Measurements from ENCODE around the gene CPT1A.

CPT1A gene

DNA sequence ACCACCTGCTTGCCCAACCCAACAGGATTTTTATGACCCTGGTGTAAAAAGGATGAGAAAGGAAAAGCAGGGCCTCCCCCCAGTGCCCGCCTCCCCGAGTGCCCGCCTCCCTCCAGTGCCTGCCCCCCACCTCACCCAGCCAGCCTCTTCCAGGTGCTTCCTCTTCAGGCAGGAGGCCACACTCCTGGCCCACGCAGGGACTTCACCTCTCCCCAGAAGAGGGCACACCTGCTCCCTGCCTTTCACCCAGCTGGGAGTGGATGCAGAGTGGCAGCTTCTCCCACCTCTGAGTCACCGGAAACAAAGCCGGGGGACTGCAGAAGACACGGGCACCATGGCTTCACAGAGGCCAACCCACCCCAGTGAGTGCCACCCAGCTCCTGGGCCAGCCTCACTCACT lies 16.1 kb downstream of the CPT1A start:
- no peak overlapping the region for H3K9ac ChIP-seq (ENCODE audit: low read length)
- no peak overlapping the region for H3K4me3 ChIP-seq (ENCODE audit: low read length)
- no peaks in the 10 kb centered on the region for H3K9me3 ChIP-seq (ENCODE audit: control insufficient read depth, low read depth, low read length)
- H3K36me3 ChIP-seq (ENCODE audit: control insufficient read depth, low read depth, low read length), result no peaks in the 10 kb centered on the region
- H3K27ac ChIP-seq (ENCODE audit: low read length), result no peak overlapping the region
- H3K27me3 ChIP-seq (ENCODE audit: control insufficient read depth, insufficient read depth, low read length), result no peaks in the 10 kb centered on the region
- no peaks in the 10 kb centered on the region for H3K4me1 ChIP-seq (ENCODE audit: control insufficient read depth, low read depth, low read length)

DNA sequence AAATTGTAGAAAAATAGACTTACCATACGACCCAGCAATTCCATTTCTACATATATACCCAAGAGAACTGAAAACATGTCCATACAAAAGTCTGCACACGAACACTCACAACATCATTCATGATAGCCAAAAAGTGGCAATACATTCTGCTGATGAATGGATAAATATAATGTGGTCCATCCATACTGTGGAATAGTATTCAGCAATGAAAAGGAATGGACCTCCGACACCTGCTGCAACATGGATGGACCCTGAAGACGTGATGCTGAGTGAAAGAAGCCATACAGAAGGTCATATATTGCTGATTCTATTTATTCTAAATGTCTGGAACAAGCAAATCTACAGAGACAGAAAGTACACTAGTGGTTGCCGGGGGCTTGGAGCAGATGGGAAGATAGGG lies 19.2 kb downstream of the CPT1A start:
- Histone ChIP-seq H3K36me3 (ENCODE audit: control insufficient read depth, low read depth, low read length) (no peaks in the 10 kb centered on the region), H3K27me3 (ENCODE audit: control insufficient read depth, insufficient read depth, low read length) (no peaks in the 10 kb centered on the region), H3K4me3 (ENCODE audit: low read length) (no peak overlapping the region), H3K9me3 (ENCODE audit: control insufficient read depth, low read depth, low read length) (no peaks in the 10 kb centered on the region), H3K9ac (ENCODE audit: low read length) (no peak overlapping the region), H3K27ac (ENCODE audit: low read length) (no peak overlapping the region), H3K4me1 (ENCODE audit: control insufficient read depth, low read depth, low read length) (no peaks in the 10 kb centered on the region)

DNA sequence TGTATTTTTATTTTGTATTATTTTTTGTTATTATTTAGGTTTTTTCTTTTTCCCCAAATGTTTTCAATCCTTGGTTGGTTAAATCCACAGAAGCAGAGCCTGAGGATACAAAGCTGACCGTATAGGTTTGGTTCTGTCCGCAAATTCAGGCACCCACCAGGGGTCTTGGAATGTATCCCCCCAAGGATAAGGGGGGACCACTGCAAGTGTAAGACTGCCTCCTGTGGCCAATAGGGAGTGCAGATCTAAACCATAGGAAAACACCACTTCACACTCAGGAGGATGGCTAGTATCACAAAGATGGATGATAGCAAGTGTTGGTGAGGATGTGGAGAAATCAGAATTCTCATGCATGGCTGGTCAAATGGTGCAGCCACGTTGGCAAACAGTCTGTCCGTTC lies 20.0 kb downstream of the CPT1A start:
- no peaks in the 10 kb centered on the region for H3K36me3 ChIP-seq (ENCODE audit: control insufficient read depth, low read depth, low read length)
- no peaks in the 10 kb centered on the region for H3K27me3 ChIP-seq (ENCODE audit: control insufficient read depth, insufficient read depth, low read length)
- no peak overlapping the region for H3K9ac ChIP-seq (ENCODE audit: low read length)
- H3K4me1 ChIP-seq (ENCODE audit: control insufficient read depth, low read depth, low read length), result no peaks in the 10 kb centered on the region
- no peak overlapping the region for H3K27ac ChIP-seq (ENCODE audit: low read length)
- no peak overlapping the region for H3K4me3 ChIP-seq (ENCODE audit: low read length)
- no peaks in the 10 kb centered on the region for H3K9me3 ChIP-seq (ENCODE audit: control insufficient read depth, low read depth, low read length)

DNA sequence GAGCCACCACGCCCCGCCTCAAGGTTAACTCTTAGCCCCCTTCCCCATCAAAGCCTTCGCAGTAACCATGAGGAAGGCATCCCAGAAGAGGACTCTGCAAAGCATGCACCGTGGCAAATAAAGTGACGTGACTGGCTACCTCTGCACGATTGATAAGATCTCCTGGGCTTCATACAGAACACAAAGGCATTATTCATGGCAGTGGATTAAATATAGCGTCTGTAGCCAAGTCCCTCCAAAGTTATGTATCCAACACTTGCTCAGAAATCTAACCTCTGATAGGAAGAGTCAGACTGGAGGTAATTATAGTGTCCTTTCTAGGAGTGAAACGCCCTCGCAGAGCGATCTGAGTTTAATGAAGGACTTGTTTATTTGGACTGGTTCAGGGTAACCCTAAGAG lies 22.4 kb downstream of the CPT1A start:
- Histone ChIP-seq H3K4me1 (ENCODE audit: control insufficient read depth, low read depth, low read length) (no peaks in the 10 kb centered on the region), H3K9me3 (ENCODE audit: control insufficient read depth, low read depth, low read length) (no peaks in the 10 kb centered on the region), H3K27me3 (ENCODE audit: control insufficient read depth, insufficient read depth, low read length) (no peaks in the 10 kb centered on the region), H3K27ac (ENCODE audit: low read length) (no peak overlapping the region), H3K9ac (ENCODE audit: low read length) (no peak overlapping the region), H3K4me3 (ENCODE audit: low read length) (no peak overlapping the region), H3K36me3 (ENCODE audit: control insufficient read depth, low read depth, low read length) (no peaks in the 10 kb centered on the region)

DNA sequence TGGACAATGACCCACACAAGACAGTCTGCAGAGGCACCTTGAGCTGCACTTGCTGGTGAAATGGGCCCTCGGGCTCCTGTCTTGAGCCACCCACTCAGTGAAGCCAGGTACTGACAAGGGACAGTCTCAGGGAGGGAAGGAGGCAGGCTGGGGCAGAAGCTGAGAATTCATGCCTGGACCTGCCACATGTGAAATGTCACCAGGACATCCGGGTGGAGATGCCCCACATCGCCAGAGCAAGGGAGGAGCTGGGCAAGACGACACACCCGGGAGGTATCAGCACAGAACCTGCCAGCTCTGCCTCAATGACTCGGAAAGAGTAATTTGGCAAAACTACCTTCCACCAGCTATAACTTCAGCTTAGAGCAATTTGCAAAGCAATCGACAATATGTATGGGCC lies 23.5 kb downstream of the CPT1A start:
- H3K27me3 ChIP-seq (ENCODE audit: control insufficient read depth, insufficient read depth, low read length), result no peaks in the 10 kb centered on the region
- no peaks in the 10 kb centered on the region for H3K4me1 ChIP-seq (ENCODE audit: control insufficient read depth, low read depth, low read length)
- no peak overlapping the region for H3K9ac ChIP-seq (ENCODE audit: low read length)
- no peaks in the 10 kb centered on the region for H3K36me3 ChIP-seq (ENCODE audit: control insufficient read depth, low read depth, low read length)
- no peak overlapping the region for H3K4me3 ChIP-seq (ENCODE audit: low read length)
- H3K27ac ChIP-seq (ENCODE audit: low read length), result no peak overlapping the region
- H3K9me3 ChIP-seq (ENCODE audit: control insufficient read depth, low read depth, low read length), result no peaks in the 10 kb centered on the region

DNA sequence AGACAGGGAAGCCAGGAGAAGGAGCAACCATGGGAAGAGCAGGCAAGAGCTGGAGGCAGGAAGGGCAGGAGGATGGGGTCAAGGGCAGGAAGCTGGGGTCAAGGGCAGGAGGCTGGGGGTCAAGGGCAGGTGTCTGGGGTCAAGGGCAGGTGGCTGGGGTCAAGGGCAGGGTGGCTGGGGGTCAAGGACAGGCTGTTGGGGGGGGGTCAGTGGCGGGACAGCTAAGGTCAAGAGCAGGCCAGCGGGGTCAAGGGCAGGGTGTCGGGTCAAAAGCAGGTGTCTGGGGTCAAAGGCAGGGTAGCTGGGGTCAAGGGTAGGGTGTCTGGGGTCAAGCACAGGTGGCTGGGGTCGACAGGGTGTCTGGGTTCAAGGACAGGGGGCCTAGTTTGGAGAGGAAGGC lies 24.2 kb downstream of the CPT1A start:
- Histone ChIP-seq H3K36me3 (ENCODE audit: control insufficient read depth, low read depth, low read length) (no peaks in the 10 kb centered on the region), H3K9ac (ENCODE audit: low read length) (no peak overlapping the region), H3K9me3 (ENCODE audit: control insufficient read depth, low read depth, low read length) (no peaks in the 10 kb centered on the region), H3K4me1 (ENCODE audit: control insufficient read depth, low read depth, low read length) (no peaks in the 10 kb centered on the region), H3K4me3 (ENCODE audit: low read length) (no peak overlapping the region), H3K27ac (ENCODE audit: low read length) (no peak overlapping the region), H3K27me3 (ENCODE audit: control insufficient read depth, insufficient read depth, low read length) (no peaks in the 10 kb centered on the region)

DNA sequence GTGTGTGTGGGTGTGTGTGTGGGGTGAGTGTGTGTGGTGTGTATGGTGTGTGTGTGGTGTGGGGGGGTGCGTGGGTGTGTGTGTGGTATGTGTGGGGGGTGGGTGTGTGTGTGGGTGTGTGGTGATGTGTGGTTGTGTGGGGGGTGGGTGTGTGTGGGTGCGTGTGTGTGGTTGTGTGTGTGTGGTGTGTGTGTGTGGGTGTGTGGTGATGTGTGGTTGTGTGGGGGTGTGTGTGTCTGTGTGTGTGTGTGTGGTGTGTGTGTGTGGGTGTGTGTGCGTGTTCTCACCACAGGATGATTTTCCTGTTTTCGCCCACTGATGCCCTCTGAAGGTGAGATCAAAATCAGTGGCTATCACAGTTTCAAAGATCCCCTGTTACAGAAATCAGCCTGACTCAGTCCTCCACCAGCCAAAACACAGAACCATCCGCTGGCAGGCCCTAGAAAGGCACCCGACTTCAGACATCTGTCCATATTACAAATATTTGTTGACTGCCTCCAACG lies 24.7 kb downstream of the CPT1A start:
- Histone ChIP-seq H3K9me3 (ENCODE audit: control insufficient read depth, low read depth, low read length) (no peaks in the 10 kb centered on the region), H3K9ac (ENCODE audit: low read length) (no peak overlapping the region), H3K27me3 (ENCODE audit: control insufficient read depth, insufficient read depth, low read length) (no peaks in the 10 kb centered on the region), H3K36me3 (ENCODE audit: control insufficient read depth, low read depth, low read length) (no peaks in the 10 kb centered on the region), H3K27ac (ENCODE audit: low read length) (no peak overlapping the region), H3K4me3 (ENCODE audit: low read length) (no peak overlapping the region), H3K4me1 (ENCODE audit: control insufficient read depth, low read depth, low read length) (no peaks in the 10 kb centered on the region)

DNA sequence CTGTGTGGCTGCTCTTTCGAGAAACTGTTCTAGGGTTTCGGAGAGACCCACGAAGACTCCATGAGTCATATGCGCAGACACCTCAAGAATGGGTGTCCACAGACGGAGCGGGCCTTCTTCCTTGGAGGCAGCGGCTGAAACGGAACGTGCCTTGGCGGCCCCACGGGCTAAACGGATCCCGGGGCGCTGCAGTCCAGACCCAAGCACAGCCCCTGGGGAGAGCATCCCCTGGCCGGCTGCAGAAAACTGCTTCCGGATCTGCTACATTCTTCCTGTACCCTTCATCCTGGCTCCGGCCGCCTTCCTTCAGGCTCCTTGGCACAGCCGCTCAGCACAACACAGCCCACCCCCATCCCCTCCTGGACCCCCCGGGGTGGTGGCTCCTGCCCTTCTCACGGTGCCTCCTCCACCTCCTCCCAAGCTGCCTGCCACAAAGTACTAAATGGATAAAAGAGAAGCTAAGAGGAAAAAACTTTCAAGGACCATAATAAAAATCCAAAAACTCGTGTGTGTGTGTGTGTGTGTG lies 25.4 kb downstream of the CPT1A start:
- no peaks in the 10 kb centered on the region for H3K36me3 ChIP-seq (ENCODE audit: control insufficient read depth, low read depth, low read length)
- H3K27ac ChIP-seq (ENCODE audit: low read length), result no peak overlapping the region
- H3K27me3 ChIP-seq (ENCODE audit: control insufficient read depth, insufficient read depth, low read length), result no peaks in the 10 kb centered on the region

DNA sequence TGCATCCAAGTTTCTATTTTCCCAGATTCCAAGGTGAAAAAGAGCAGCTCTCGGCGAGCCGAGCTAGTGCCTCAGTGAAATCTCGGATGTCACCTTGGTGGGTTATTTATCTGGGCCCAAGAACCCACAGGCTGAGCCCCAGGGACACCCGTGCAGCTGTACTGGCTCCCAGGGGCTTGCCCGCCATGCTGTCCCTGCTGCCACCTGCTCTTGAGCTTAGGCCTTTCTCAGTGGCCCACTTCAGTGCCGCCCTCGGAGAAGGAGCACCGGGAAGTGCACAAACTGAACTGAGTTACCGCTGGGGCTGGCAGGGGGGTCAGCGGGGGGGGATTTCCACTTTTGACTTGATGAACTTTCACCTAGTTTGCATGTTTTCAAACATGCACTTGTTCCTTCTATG lies 27.9 kb downstream of the CPT1A start:
- H3K4me3 ChIP-seq (ENCODE audit: low read length), result no peak overlapping the region
- H3K36me3 ChIP-seq (ENCODE audit: control insufficient read depth, low read depth, low read length), result no peaks in the 10 kb centered on the region
- H3K27ac ChIP-seq (ENCODE audit: low read length), result no peak overlapping the region
- no peaks in the 10 kb centered on the region for H3K27me3 ChIP-seq (ENCODE audit: control insufficient read depth, insufficient read depth, low read length)
- H3K9me3 ChIP-seq (ENCODE audit: control insufficient read depth, low read depth, low read length), result no peaks in the 10 kb centered on the region
- no peaks in the 10 kb centered on the region for H3K4me1 ChIP-seq (ENCODE audit: control insufficient read depth, low read depth, low read length)
- no peak overlapping the region for H3K9ac ChIP-seq (ENCODE audit: low read length)

More for the DNA sequence above, 25.4 kb downstream of the CPT1A start:
- Histone ChIP-seq H3K4me1 (ENCODE audit: control insufficient read depth, low read depth, low read length) (no peaks in the 10 kb centered on the region), H3K9ac (ENCODE audit: low read length) (no peak overlapping the region), H3K9me3 (ENCODE audit: control insufficient read depth, low read depth, low read length) (no peaks in the 10 kb centered on the region), H3K4me3 (ENCODE audit: low read length) (no peak overlapping the region)

DNA sequence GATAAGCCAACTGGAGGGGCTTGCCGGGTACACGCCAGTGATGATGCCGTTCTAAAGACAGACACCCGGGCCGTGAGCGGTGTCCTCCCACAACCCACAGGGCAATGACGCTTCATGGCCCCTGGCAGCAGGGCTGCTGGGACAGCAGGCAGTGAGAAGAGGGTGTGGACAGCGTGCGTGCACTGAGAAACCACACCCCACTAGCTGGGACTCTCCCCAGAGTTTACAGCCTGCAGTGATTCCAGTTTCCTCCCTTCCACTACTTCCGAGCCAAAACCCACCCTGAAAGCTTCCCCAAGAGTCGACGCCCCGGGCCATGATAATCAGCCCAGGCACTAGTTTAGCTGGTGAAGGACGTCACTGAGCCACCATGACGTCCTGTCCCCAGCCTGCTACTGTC lies 29.2 kb downstream of the CPT1A start:
- H3K27ac ChIP-seq (ENCODE audit: low read length), result no peak overlapping the region
- no peaks in the 10 kb centered on the region for H3K4me1 ChIP-seq (ENCODE audit: control insufficient read depth, low read depth, low read length)
- H3K4me3 ChIP-seq (ENCODE audit: low read length), result no peak overlapping the region
- no peaks in the 10 kb centered on the region for H3K9me3 ChIP-seq (ENCODE audit: control insufficient read depth, low read depth, low read length)
- H3K27me3 ChIP-seq (ENCODE audit: control insufficient read depth, insufficient read depth, low read length), result no peaks in the 10 kb centered on the region
- H3K9ac ChIP-seq (ENCODE audit: low read length), result no peak overlapping the region
- H3K36me3 ChIP-seq (ENCODE audit: control insufficient read depth, low read depth, low read length), result no peaks in the 10 kb centered on the region

GRCh38 chr11:68810164-68810563 lies 31.6 kb downstream of the CPT1A start:
- Histone ChIP-seq H3K9me3 (ENCODE audit: control insufficient read depth, low read depth, low read length) (no peaks in the 10 kb centered on the region), H3K4me1 (ENCODE audit: control insufficient read depth, low read depth, low read length) (no peaks in the 10 kb centered on the region), H3K9ac (ENCODE audit: low read length) (no peak overlapping the region), H3K4me3 (ENCODE audit: low read length) (no peak overlapping the region), H3K27ac (ENCODE audit: low read length) (no peak overlapping the region), H3K27me3 (ENCODE audit: control insufficient read depth, insufficient read depth, low read length) (no peaks in the 10 kb centered on the region), H3K36me3 (ENCODE audit: control insufficient read depth, low read depth, low read length) (no peaks in the 10 kb centered on the region)

DNA sequence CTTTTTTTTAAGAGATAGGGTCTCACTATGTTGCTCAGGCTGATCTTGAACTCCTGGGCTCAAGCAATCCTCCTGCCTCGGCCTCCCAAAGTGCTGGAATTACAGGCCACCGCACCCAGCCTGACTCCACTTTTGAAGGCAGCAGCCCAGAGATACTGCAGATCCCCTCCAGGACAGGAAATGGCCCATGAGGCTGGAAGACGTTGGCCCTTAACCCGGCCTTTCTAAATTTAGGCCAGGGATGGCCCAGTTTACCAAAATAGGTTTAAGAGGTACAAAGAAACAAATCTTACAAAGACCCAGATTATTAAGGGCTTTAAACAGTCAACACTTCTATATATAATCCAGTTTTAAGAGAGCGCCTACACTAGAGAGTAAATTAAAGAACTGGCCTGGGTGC lies 32.2 kb downstream of the CPT1A start:
- no peaks in the 10 kb centered on the region for H3K4me1 ChIP-seq (ENCODE audit: control insufficient read depth, low read depth, low read length)
- no peak overlapping the region for H3K4me3 ChIP-seq (ENCODE audit: low read length)
- no peaks in the 10 kb centered on the region for H3K36me3 ChIP-seq (ENCODE audit: control insufficient read depth, low read depth, low read length)
- no peaks in the 10 kb centered on the region for H3K9me3 ChIP-seq (ENCODE audit: control insufficient read depth, low read depth, low read length)
- H3K9ac ChIP-seq (ENCODE audit: low read length), result no peak overlapping the region
- no peaks in the 10 kb centered on the region for H3K27me3 ChIP-seq (ENCODE audit: control insufficient read depth, insufficient read depth, low read length)
- H3K27ac ChIP-seq (ENCODE audit: low read length), result no peak overlapping the region

All from iPS-18a (cell line).